Adrenal gland (tissue), 12 donors: ENCODE data around the gene LRRC1. TPM values are rescaled to one million over a fixed set of nuclear protein-coding genes. Genes with fewer than 3 reads are reported as not detected.

ENCODE experiments used
- DNase-seq, 7 donors: peaks; one replicate each; pipeline ENCODE4 v3.0.0-alpha.2; 2019 to 2020
- H3K27ac ChIP-seq, 5 donors: fragments of 200-600 bp; sonication (generic) in 4 of 5; 1 replicate in 3 of 5; 2 replicates in 2 of 5; pipeline versions ENCODE4 v1.5.1 to v1.8.0; 2016 to 2020; ENCODE audit warnings: mild to moderate bottlenecking in 1 of 5
- H3K27me3 ChIP-seq: fragments of 200-600 bp; 2 replicates; pipeline ENCODE4 v1.8.0; 2021
- H3K36me3 ChIP-seq, 2 donors: fragments of 200-600 bp; replicated peaks in 1 of 2; 1 replicate in 1 of 2; 2 replicates in 1 of 2; pipeline versions ENCODE4 v1.5.1 to v1.8.0; 2018 to 2022
- H3K4me1 ChIP-seq, 2 donors: fragments of 200-600 bp; replicated peaks in 1 of 2; 1 replicate in 1 of 2; 2 replicates in 1 of 2; pipeline versions ENCODE4 v1.5.1 to v1.8.0; 2018 to 2021
- H3K4me3 ChIP-seq, 4 donors: fragments of 200-600 bp; sonication (generic) in 3 of 4; one replicate each; pipeline ENCODE4 v1.5.1; 2016 to 2018
- H3K9me3 ChIP-seq, 3 donors: fragments of 200-600 bp; sonication (generic) in 1 of 3; replicated peaks in 1 of 3; 1 replicate in 2 of 3; 2 replicates in 1 of 3; pipeline versions ENCODE4 v1.5.1 to v1.8.0; 2016 to 2021
- CTCF ChIP-seq, 6 experiments: fragments of 450-650 bp in 4 of 6; fragments of 200-600 bp in 2 of 6; sonication (generic) in 1 of 6; IDR thresholded peaks; 1 replicate in 5 of 6; 2 replicates in 1 of 6; pipeline versions ENCODE4 v1.5.1 to v1.8.0; 2016 to 2021; ENCODE audit warnings: antibody characterized with exemption in 6 of 6, mild to moderate bottlenecking in 2 of 6, moderate library complexity in 1 of 6
- POLR2A ChIP-seq, 2 donors: fragments of 450-650 bp; IDR thresholded peaks; one replicate each; pipeline ENCODE4 v1.6.1; 2017; ENCODE audit warnings: antibody characterized with exemption in 2 of 2, mild to moderate bottlenecking in 2 of 2, moderate library complexity in 1 of 2
- WGBS, 4 donors: extraction: QIAGEN DNeasy Blood & Tissue Kit in 2 of 4; methylation state at CpG; one replicate each; pipeline versions ENCODE4 v1.1.5 to v1.1.7; 2013 to 2017; 5-methylcytosine and 5-hydroxymethylcytosine counted together
- intact Hi-C, 2 donors: fragments of 100-400 bp; cut with DNase I; formaldehyde crosslinking; loops; one replicate each; pipeline versions ENCODE4 v1.14.1 to v1.15.0; 2022 to 2023
- polyA plus RNA-seq, 3 donors: library from polyadenylated mRNA; stranded (reverse); fragments of 200-250 nt in 2 of 3; fragments of 350-450 nt in 1 of 3; fragmentation: Illumina TruSeq in 1 of 3; extraction: RNeasy Lipid Tissue Mini Kit (QIAGEN cat#74804) in 1 of 3; gene quantifications; one replicate each; pipeline ENCODE4 v1.2.3, GENCODE V29; 2013 to 2014
- total RNA-seq, 9 donors: library from RNA; depleted of rRNA in 4 of 9; stranded (reverse); fragments of >200 nt in 4 of 9; fragments of 120-200 nt in 1 of 9; fragmentation: NEBNext Ultra II Directional in 1 of 9; extraction: Animal tissue kit (Norgen Biotek cat#: 25700) in 1 of 9; gene quantifications; one replicate each; pipeline versions ENCODE4 v1.1.0 to v1.2.4, GENCODE V29; 2013 to 2023
- donor health status: healthy with polysubstance abuse.
- donor health status: Bipolar disorder and iron deficiency.
- donor health status: DM: yes; HTN: yes; CAD: no.
- donor health status: DM: no; HTN: no; CAD: no.
- donor health status: DM: no; HTN: no; CAD: no.
- donor health status: DM: yes; HTN: yes; CAD: no.

Gene LRRC1
- total and polyA plus RNA-seq, 12 donors, result 2.1 to 7.8 (median 4.5) TPM

- Histone ChIP-seq H3K36me3 (no peaks in the 10 kb centered on the region), H3K4me1 (no peaks in the 10 kb centered on the region), H3K4me3 (no peak overlapping the region), H3K27me3 (no peaks in the 10 kb centered on the region), H3K27ac (no peak overlapping the region), H3K9me3 (no peaks in the 10 kb centered on the region)
- no peak for TF ChIP-seq POLR2A (IDR thresholded peaks at IDR 0.05)
- TF ChIP-seq CTCF (IDR thresholded peaks at IDR 0.05), result no peak
- intact Hi-C loops, result no loop called here
- 94 to 98% (median 96%) methylated on average over 5 of the region's 5 CpGs for WGBS, 4 donors
- no peak for DNase-seq
Measured at GRCh38 chr6:53831081-53831869, 36.5 kb downstream of the LRRC1 start.

- Histone ChIP-seq H3K36me3 (no peaks in the 10 kb centered on the region), H3K9me3 (no peaks in the 10 kb centered on the region), H3K4me1 (no peaks in the 10 kb centered on the region), H3K4me3 (no peak overlapping the region), H3K27ac (no peak overlapping the region), H3K27me3 (no peaks in the 10 kb centered on the region)
- no peak for DNase-seq
- intact Hi-C loops, result no loop called here
- TF ChIP-seq CTCF (IDR thresholded peaks at IDR 0.05) (no peak), POLR2A (IDR thresholded peaks at IDR 0.05) (no peak)
- 91 to 95% (median 92%) methylated on average over 6 of the region's 6 CpGs for WGBS, 4 donors
Measured at GRCh38 chr6:53831936-53832660, 37.3 kb downstream of the LRRC1 start.

- TF ChIP-seq CTCF (IDR thresholded peaks at IDR 0.05), result no peak
- TF ChIP-seq POLR2A (IDR thresholded peaks at IDR 0.05), result no peak
- H3K4me3 ChIP-seq, result no peak overlapping the region
- no peak for DNase-seq
- intact Hi-C loops, result no loop called here
- H3K27me3 ChIP-seq, result no peaks in the 10 kb centered on the region
- no peaks in the 10 kb centered on the region for H3K9me3 ChIP-seq
- H3K36me3 ChIP-seq, result no peaks in the 10 kb centered on the region
- H3K4me1 ChIP-seq, result no peaks in the 10 kb centered on the region
- H3K27ac ChIP-seq, result no peak overlapping the region
Measured at GRCh38 chr6:53833155-53833554, 38.4 kb downstream of the LRRC1 start.

GRCh38 chr6:53834132-53834531 is 39.3 kb downstream of the LRRC1 start:
- Histone ChIP-seq H3K4me1 (no peaks in the 10 kb centered on the region), H3K27me3 (no peaks in the 10 kb centered on the region), H3K4me3 (no peak overlapping the region), H3K9me3 (no peaks in the 10 kb centered on the region), H3K36me3 (no peaks in the 10 kb centered on the region), H3K27ac (no peak overlapping the region)
- no peak for DNase-seq
- WGBS, 4 donors, result 86 to 94% (median 94%) methylated on average over 4 of the region's 4 CpGs
- no peak for TF ChIP-seq CTCF (IDR thresholded peaks at IDR 0.05)
- TF ChIP-seq POLR2A (IDR thresholded peaks at IDR 0.05), result no peak
- intact Hi-C loops, result no loop called here
